ENCODE data around the gene SH3BP4.
A peak's percentile ranks its signal among the peaks of the same experiment; 100 is the strongest.

The SH3BP4 gene

GRCh38 chr2:234988491-234988890 lies 36.7 kb downstream of the SH3BP4 start:
- TF ChIP-seq, protein P1, sequence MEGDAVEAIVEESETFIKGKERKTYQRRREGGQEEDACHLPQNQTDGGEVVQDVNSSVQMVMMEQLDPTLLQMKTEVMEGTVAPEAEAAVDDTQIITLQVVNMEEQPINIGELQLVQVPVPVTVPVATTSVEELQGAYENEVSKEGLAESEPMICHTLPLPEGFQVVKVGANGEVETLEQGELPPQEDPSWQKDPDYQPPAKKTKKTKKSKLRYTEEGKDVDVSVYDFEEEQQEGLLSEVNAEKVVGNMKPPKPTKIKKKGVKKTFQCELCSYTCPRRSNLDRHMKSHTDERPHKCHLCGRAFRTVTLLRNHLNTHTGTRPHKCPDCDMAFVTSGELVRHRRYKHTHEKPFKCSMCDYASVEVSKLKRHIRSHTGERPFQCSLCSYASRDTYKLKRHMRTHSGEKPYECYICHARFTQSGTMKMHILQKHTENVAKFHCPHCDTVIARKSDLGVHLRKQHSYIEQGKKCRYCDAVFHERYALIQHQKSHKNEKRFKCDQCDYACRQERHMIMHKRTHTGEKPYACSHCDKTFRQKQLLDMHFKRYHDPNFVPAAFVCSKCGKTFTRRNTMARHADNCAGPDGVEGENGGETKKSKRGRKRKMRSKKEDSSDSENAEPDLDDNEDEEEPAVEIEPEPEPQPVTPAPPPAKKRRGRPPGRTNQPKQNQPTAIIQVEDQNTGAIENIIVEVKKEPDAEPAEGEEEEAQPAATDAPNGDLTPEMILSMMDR (conservative IDR thresholded peaks at IDR 0.05; ENCODE audit: low read depth, low read length) = no peak
- H3K4me3 ChIP-seq (ENCODE audit: low read length) = no peak overlapping the region
- DNase-seq (ENCODE audit: low read depth) = no peak

DNA sequence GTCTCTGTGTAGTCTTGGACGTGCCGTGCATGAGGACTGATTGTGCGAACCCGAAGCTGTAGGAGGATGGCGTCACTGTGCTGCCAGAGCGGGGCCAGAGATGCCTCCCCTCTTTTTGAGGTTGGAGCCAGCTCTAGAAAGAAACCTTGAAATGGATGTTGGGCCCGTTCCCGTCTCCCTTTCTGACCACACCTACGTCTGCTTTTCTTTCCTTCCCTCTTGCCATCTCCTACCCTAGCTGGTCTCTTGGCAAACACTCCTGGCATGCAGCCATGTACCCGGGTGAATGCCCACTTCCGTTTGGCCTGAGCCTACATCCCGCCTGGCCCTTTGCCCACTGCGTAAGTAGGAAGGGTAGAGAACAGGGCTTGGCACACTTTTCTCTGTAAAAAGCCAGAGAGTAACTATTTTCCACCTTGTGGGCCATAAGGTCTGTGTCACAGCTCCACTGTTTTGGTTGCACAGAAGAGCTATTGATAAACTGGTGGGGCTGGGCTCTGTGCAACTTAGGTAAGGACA lies 37.4 kb downstream of the SH3BP4 start:
- DNase-seq (ENCODE audit: low read depth) = peak; percentile 80
- TF ChIP-seq, protein P1 (conservative IDR thresholded peaks at IDR 0.05; ENCODE audit: low read depth, low read length) = no peak
- no peak overlapping the region for H3K4me3 ChIP-seq (ENCODE audit: low read length)

DNA sequence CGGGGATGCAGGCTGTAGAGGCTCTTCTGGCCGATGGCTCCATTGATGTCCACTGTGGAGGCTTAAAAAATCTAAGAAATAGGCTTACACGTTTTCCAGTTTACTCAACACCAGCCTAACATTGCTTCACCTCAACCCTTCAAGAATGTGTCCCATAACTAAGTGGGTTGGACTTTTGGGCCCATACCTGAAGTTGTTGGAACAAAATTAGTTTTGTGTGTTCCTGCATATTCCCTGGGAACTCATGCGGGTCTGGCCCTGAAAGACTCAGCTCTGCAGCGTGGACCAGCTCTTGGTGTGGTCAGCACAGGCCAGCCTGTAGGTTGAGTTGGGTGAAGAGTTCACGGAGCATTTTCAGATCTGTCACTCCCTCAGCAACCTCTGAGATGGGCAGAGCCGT lies 38.5 kb downstream of the SH3BP4 start:
- H3K4me3 ChIP-seq (ENCODE audit: low read length) = no peak overlapping the region
- DNase-seq (ENCODE audit: low read depth) = no peak
- TF ChIP-seq, protein P1 (conservative IDR thresholded peaks at IDR 0.05; ENCODE audit: low read depth, low read length) = no peak

GRCh38 chr2:234991290-234991689 lies 39.5 kb downstream of the SH3BP4 start:
- TF ChIP-seq, protein P1 (conservative IDR thresholded peaks at IDR 0.05; ENCODE audit: low read depth, low read length) = no peak
- no peak overlapping the region for H3K4me3 ChIP-seq (ENCODE audit: low read length)
- DNase-seq (ENCODE audit: low read depth) = no peak

- no peak for DNase-seq (ENCODE audit: low read depth)
These were observed 40.0 kb downstream of the SH3BP4 start for GRCh38 chr2:234991793-234992192.

DNA sequence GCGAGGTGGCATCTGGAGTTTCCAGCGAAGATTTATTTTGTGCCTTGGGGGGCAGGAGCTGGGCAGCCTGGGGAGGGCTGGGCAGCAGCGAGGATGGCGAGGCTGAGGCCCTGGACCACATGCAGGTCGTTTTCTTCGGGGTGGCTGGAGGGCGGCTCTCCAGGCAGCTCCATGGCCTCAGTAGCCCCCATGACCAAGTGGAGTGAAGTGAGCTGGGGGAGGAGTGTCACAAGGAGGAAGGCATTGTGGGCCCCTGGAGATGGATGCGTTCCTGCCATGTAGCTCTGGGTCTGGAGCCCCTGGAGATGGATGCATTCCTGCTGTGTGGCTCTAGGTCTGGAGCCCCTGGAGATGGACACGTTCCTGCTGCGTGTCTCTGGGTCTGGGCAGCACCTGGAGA lies 40.4 kb downstream of the SH3BP4 start:
- TF ChIP-seq, protein P1 (conservative IDR thresholded peaks at IDR 0.05; ENCODE audit: low read depth, low read length) = no peak
- DNase-seq (ENCODE audit: low read depth) = no peak
- no peak overlapping the region for H3K4me3 ChIP-seq (ENCODE audit: low read length)

More at GRCh38 chr2:234991793-234992192, 40.0 kb downstream of the SH3BP4 start:
- TF ChIP-seq, protein P1 (conservative IDR thresholded peaks at IDR 0.05; ENCODE audit: low read depth, low read length) = no peak
- no peak overlapping the region for H3K4me3 ChIP-seq (ENCODE audit: low read length)

DNA sequence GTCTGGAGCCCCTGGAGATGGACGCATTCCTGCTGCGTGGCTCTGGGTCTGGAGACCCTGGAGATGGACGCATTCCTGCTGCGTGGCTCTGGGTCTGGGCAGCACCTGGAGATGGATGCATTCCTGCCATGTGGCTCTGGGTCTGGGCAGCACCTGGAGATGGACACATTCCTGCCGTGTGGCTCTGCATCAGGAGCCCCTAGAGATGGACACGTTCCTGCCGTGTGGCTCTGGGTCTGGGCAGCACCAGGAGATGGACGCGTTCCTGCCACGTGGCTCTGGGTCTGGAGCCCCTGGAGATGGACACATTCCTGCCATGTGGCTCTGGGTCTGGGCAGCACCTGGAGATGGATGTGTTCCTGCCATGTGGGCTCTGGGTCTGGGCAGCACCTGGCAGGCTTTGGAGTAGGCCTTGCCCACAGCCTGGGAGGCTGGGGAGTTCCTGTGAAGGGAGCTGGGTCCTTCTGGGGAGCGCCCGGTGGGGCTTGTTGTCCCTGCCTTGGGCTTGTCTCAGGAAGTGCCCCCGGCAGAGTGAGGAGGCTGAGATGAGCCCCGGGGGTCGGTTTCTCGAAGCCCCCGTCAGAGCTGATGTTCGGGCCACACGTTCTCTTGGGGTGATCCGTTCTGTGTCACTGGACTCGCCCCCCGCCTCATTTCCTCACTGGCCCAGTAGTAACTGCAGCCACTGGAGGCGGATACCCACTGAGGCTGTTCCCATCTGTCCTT lies 41.0 kb downstream of the SH3BP4 start:
- DNase-seq (ENCODE audit: low read depth) = no peak
- TF ChIP-seq, protein P1 (conservative IDR thresholded peaks at IDR 0.05; ENCODE audit: low read depth, low read length) = no peak
- H3K4me3 ChIP-seq (ENCODE audit: low read length) = no peak overlapping the region

Measured in retinal pigment epithelial cell (primary cell).